HepG2 (cell line): ENCODE measurements around the gene VAV2.

Source experiments
- ADNP ChIP-seq: sonication (generic); formaldehyde crosslinking; IDR thresholded peaks from 2 replicates; pipeline ENCODE4 v1.4.0; 2020; ENCODE audit warnings: missing genetic modification reagents
- AHR ChIP-seq: IDR thresholded peaks from 2 replicates; pipeline ENCODE4 v1.6.1; 2018; ENCODE audit warnings: missing genetic modification reagents, missing compliant biosample characterization
- MATR3 ChIP-seq: sonication (generic); formaldehyde crosslinking; IDR thresholded peaks from 2 replicates; pipeline ENCODE4 v1.4.0; 2020; ENCODE audit warnings: missing genetic modification reagents
- NFE2 ChIP-seq: sonication (generic); formaldehyde crosslinking; IDR thresholded peaks from 2 replicates; pipeline ENCODE4 v1.4.0; 2020; ENCODE audit warnings: missing genetic modification reagents
- PHF8 ChIP-seq: sonication (generic); formaldehyde crosslinking; IDR thresholded peaks from 2 replicates; pipeline ENCODE4 v1.5.0; 2020; ENCODE audit warnings: missing genetic modification reagents
- SAP130 ChIP-seq: IDR thresholded peaks from 2 replicates; pipeline ENCODE4 v1.6.1; 2016; ENCODE audit warnings: low read depth
- SRSF9 ChIP-seq: fragments of 200-400 bp; formaldehyde crosslinking; IDR thresholded peaks from 2 replicates; pipeline ENCODE4 v1.6.1; 2018; ENCODE audit warnings: borderline replicate concordance, mild to moderate bottlenecking, low read depth, low read length; ENCODE audit not compliant: insufficient read depth, poor library complexity, severe bottlenecking
- STAT5B ChIP-seq: sonication (generic); formaldehyde crosslinking; IDR thresholded peaks from 2 replicates; pipeline ENCODE4 v1.4.0; 2020; ENCODE audit warnings: missing genetic modification reagents
- ZNF292 ChIP-seq: sonication (generic); formaldehyde crosslinking; IDR thresholded peaks from 2 replicates; pipeline ENCODE4 v1.8.1; 2022; ENCODE audit warnings: mild to moderate bottlenecking, low read depth, missing genetic modification reagents, borderline replicate concordance
- TF ChIP-seq, protein P1 (sequence below): sonication (generic); formaldehyde crosslinking; IDR thresholded peaks from 2 replicates; pipeline ENCODE4 v1.4.0; 2020; ENCODE audit warnings: missing genetic modification reagents

DNA sequence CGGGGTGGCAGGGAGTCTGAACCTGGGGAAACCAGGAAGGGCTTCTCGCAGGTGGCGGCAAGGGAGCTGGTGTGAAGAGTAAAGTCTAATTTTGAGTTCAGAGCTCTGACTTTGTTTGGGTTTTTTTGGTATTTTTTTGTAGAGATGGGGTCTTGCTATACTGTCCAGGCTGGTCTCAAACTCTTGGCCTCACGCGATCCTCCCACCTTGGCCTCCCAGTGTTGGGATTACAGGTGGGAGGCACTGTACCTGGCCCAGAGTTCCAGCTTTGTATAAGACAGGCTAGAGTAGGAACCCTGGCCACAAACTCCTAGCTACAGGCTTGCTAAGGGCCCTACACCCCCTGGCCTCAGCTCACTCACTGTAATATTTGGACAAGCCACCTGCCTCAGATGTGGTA is 148.9 kb downstream of the VAV2 start:
- no peak for TF ChIP-seq ADNP (CRISPR knock-in tag)
- TF ChIP-seq MATR3 (CRISPR knock-in tag) = no peak
- no peak for TF ChIP-seq AHR (CRISPR knock-in tag)
- no peak for TF ChIP-seq STAT5B (CRISPR knock-in tag)
- no peak for TF ChIP-seq NFE2 (CRISPR knock-in tag)
- TF ChIP-seq SAP130 (CRISPR knock-in tag) = no peak
- no peak for TF ChIP-seq PHF8 (CRISPR knock-in tag)
- TF ChIP-seq, protein P1, sequence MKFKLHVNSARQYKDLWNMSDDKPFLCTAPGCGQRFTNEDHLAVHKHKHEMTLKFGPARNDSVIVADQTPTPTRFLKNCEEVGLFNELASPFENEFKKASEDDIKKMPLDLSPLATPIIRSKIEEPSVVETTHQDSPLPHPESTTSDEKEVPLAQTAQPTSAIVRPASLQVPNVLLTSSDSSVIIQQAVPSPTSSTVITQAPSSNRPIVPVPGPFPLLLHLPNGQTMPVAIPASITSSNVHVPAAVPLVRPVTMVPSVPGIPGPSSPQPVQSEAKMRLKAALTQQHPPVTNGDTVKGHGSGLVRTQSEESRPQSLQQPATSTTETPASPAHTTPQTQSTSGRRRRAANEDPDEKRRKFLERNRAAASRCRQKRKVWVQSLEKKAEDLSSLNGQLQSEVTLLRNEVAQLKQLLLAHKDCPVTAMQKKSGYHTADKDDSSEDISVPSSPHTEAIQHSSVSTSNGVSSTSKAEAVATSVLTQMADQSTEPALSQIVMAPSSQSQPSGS (CRISPR knock-in tag) = no peak
- TF ChIP-seq ZNF292 = no peak
- no peak for TF ChIP-seq SRSF9
